Osteoblast (primary cell): ENCODE data around the gene WWC1. TPM values are rescaled to one million over a fixed set of nuclear protein-coding genes. Genes with fewer than 3 reads are reported as not detected.
"Not testable (repeated sequence)": the region's sequence is repeated elsewhere in the genome, so short reads cannot be mapped to it uniquely, and the experiment has no call there.

ENCODE experiments used
- DNase-seq: peaks from one replicate; pipeline ENCODE4 v3.0.0; 2011; ENCODE audit warnings: low spot score, mixed read lengths; ENCODE audit not compliant: insufficient read length; ENCODE audit errors: missing footprints
- H2AFZ ChIP-seq: 2 replicates; pipeline ENCODE4 v1.6.0; 2011; ENCODE audit warnings: mild to moderate bottlenecking, low read length
- H3K27ac ChIP-seq: 2 replicates; pipeline ENCODE4 v1.5.1; 2011; ENCODE audit warnings: mild to moderate bottlenecking, low read depth, low read length, moderate library complexity
- H3K27me3 ChIP-seq: 2 replicates; pipeline ENCODE4 v1.6.0; 2012; ENCODE audit warnings: mild to moderate bottlenecking, control low read depth, inconsistent platforms, low read length, moderate library complexity; ENCODE audit not compliant: insufficient read depth
- H3K36me3 ChIP-seq: 2 replicates; pipeline ENCODE4 v1.5.1; 2011; ENCODE audit warnings: mild to moderate bottlenecking, low read length, control low read depth, moderate library complexity; ENCODE audit not compliant: insufficient read depth
- H3K4me1 ChIP-seq: 2 replicates; pipeline ENCODE4 v1.5.1; 2011; ENCODE audit warnings: mild to moderate bottlenecking, low read length, control low read depth, moderate library complexity; ENCODE audit not compliant: insufficient read depth
- H3K4me2 ChIP-seq: 2 replicates; pipeline ENCODE4 v1.6.0; 2011; ENCODE audit warnings: mild to moderate bottlenecking, low read length; ENCODE audit not compliant: insufficient read depth
- H3K4me3 ChIP-seq: fragments of 200-600 bp; sonication (generic); 3 replicates; pipeline ENCODE4 v1.5.1; 2012; ENCODE audit warnings: mild to moderate bottlenecking, low read length, inconsistent platforms; ENCODE audit not compliant: insufficient read depth
- H3K79me2 ChIP-seq: 2 replicates; pipeline ENCODE4 v1.6.0; 2012; ENCODE audit warnings: mild to moderate bottlenecking, low read length, control low read depth, inconsistent platforms; ENCODE audit not compliant: insufficient read depth
- H3K9me3 ChIP-seq: 2 replicates; pipeline ENCODE4 v1.5.1; 2011; ENCODE audit warnings: low read depth, low read length, control low read depth
- H4K20me1 ChIP-seq: 2 replicates; pipeline ENCODE4 v1.6.0; 2012; ENCODE audit warnings: mild to moderate bottlenecking, low read length, control low read depth; ENCODE audit not compliant: insufficient read depth
- total RNA-seq: library from RNA; depleted of rRNA; stranded (reverse); fragments of >200 nt; gene quantifications from 2 replicates; pipeline ENCODE4 v1.2.3, GENCODE V29; 2012
- TF ChIP-seq, protein P1 (sequence below): IDR thresholded peaks from 2 replicates; pipeline ENCODE4 v1.5.1; 2011; ENCODE audit warnings: mild to moderate bottlenecking, low read depth, low read length, moderate library complexity; ENCODE audit errors: extremely low read depth

The WWC1 gene
- total RNA-seq, 1 donor, result 1.4 TPM

DNA sequence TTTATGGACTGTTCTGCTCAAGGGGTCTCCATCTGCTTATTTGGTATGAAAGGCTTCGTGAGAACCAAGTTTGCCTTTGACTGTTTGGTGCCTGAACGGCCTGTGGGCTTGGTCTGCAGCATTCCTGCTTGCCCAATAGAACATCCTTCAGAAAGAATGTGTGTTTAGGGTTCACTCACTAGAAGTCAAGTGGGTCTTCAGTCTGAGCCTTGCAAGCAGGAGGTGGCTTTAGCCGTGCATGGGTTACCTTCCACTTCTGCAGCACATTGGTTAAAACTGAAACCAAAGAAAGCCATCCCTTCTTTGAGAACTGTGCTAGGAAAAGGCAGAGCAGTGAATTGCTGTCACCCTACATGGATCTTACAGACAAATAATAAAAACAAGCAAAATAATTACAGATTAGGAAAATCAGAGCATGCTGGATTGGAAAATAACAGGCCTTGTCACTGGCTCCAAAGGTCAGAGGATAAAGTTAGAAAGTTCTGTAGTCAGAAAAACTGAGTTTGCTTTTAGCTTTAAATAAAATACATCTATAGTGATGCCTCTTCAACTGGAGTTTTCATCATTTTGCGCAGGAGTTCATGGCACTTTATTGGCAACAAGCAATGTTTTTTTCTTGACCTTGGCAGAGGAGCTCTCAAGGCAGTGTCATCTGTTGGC is 16.6 kb downstream of the WWC1 start:
- H3K27ac ChIP-seq, result no peak overlapping the region
- H3K9me3 ChIP-seq, result no peaks in the 10 kb centered on the region
- no peak for DNase-seq
- H3K79me2 ChIP-seq, result no peaks in the 10 kb centered on the region
- H4K20me1 ChIP-seq, result no peaks in the 10 kb centered on the region
- no peaks in the 10 kb centered on the region for H3K27me3 ChIP-seq
- TF ChIP-seq, protein P1, sequence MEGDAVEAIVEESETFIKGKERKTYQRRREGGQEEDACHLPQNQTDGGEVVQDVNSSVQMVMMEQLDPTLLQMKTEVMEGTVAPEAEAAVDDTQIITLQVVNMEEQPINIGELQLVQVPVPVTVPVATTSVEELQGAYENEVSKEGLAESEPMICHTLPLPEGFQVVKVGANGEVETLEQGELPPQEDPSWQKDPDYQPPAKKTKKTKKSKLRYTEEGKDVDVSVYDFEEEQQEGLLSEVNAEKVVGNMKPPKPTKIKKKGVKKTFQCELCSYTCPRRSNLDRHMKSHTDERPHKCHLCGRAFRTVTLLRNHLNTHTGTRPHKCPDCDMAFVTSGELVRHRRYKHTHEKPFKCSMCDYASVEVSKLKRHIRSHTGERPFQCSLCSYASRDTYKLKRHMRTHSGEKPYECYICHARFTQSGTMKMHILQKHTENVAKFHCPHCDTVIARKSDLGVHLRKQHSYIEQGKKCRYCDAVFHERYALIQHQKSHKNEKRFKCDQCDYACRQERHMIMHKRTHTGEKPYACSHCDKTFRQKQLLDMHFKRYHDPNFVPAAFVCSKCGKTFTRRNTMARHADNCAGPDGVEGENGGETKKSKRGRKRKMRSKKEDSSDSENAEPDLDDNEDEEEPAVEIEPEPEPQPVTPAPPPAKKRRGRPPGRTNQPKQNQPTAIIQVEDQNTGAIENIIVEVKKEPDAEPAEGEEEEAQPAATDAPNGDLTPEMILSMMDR, result no peak
- no peak overlapping the region for H3K4me2 ChIP-seq
- no peak overlapping the region for H3K4me3 ChIP-seq
- H2AFZ ChIP-seq, result no peak overlapping the region
- H3K4me1 ChIP-seq, result peaks cover 9% of the 10 kb centered on the region
- H3K36me3 ChIP-seq, result no peaks in the 10 kb centered on the region

GRCh38 chr5:168308976-168309598 is 17.6 kb downstream of the WWC1 start:
- no peaks in the 10 kb centered on the region for H3K36me3 ChIP-seq
- H3K79me2 ChIP-seq, result no peaks in the 10 kb centered on the region
- no peaks in the 10 kb centered on the region for H3K9me3 ChIP-seq
- no peak overlapping the region for H3K4me2 ChIP-seq
- TF ChIP-seq, protein P1, result no peak
- no peaks in the 10 kb centered on the region for H3K27me3 ChIP-seq
- no peaks in the 10 kb centered on the region for H4K20me1 ChIP-seq
- H3K4me3 ChIP-seq, result no peak overlapping the region
- peaks cover 18% of the 10 kb centered on the region for H3K4me1 ChIP-seq
- H3K27ac ChIP-seq, result no peak overlapping the region
- H2AFZ ChIP-seq, result no peak overlapping the region
- DNase-seq, result no peak

GRCh38 chr5:168310541-168310940 is 19.1 kb downstream of the WWC1 start:
- not testable (repeated sequence) for H3K36me3 ChIP-seq, H3K4me2 ChIP-seq, H3K27ac ChIP-seq, H3K79me2 ChIP-seq, H3K27me3 ChIP-seq, H3K4me3 ChIP-seq, H3K9me3 ChIP-seq, H2AFZ ChIP-seq, H4K20me1 ChIP-seq, DNase-seq
- peaks cover 30% of the 10 kb centered on the region for H3K4me1 ChIP-seq

DNA sequence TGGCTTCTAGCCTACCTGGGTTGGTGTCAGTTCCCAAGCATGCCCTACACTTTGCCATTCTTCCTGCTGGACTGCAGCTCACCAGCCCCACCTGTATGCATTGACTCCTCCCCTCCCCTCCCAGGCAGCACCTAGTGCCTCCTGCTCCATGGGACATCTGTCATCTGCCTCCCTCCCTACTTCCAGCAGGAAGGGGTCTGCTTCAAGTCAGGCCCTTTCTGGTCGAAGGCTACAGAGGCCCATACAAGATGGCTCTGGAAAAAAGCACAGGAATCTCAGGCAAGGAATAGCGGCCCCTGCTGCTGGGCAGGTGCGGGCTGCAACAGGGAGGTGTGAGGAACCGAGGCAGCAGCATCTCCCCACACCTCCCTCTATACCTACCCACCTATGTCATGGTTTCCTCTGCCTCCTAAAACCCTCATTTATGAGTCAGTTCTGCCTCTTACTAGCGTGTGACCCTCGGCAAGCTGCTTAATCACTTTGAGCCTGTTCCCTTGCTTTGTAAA is 19.7 kb downstream of the WWC1 start:
- Histone ChIP-seq H3K4me3 (no peak overlapping the region), H2AFZ (no peak overlapping the region), H3K4me1 (peaks cover 35% of the 10 kb centered on the region), H3K4me2 (no peak overlapping the region), H3K27me3 (no peaks in the 10 kb centered on the region), H3K27ac (no peak overlapping the region), H3K79me2 (no peaks in the 10 kb centered on the region), H4K20me1 (no peaks in the 10 kb centered on the region), H3K36me3 (no peaks in the 10 kb centered on the region), H3K9me3 (no peaks in the 10 kb centered on the region)
- TF ChIP-seq, protein P1, result no peak
- DNase-seq, result no peak
